ENCODE measurements around the gene FRMD4A.

DNA sequence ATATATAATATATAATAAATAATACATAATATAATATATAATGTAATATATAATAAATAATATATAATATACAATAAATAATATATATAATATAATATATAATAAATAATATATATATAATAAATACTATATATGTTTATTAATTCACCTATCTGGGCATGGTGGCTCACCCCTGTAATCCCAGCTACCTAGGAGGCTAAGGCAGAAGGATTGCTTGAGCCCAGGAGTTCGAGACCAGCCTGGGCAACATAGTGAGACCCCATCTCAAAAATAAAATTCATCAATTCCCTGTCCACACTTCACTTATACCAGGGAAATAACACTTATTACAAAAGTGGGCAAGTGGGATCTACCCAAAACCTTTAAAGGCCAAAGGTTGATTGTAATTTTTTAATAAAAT lies 462.9 kb downstream of the FRMD4A start:
- TF ChIP-seq, protein P1, sequence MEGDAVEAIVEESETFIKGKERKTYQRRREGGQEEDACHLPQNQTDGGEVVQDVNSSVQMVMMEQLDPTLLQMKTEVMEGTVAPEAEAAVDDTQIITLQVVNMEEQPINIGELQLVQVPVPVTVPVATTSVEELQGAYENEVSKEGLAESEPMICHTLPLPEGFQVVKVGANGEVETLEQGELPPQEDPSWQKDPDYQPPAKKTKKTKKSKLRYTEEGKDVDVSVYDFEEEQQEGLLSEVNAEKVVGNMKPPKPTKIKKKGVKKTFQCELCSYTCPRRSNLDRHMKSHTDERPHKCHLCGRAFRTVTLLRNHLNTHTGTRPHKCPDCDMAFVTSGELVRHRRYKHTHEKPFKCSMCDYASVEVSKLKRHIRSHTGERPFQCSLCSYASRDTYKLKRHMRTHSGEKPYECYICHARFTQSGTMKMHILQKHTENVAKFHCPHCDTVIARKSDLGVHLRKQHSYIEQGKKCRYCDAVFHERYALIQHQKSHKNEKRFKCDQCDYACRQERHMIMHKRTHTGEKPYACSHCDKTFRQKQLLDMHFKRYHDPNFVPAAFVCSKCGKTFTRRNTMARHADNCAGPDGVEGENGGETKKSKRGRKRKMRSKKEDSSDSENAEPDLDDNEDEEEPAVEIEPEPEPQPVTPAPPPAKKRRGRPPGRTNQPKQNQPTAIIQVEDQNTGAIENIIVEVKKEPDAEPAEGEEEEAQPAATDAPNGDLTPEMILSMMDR (IDR thresholded peaks at IDR 0.05) = no peak
- TF ChIP-seq POLR2A (IDR thresholded peaks at IDR 0.05) (no peak), POLR2AphosphoS5 (IDR thresholded peaks at IDR 0.05) (no peak)
